ENCODE data around the gene F11R. TPM values are rescaled to one million over a fixed set of nuclear protein-coding genes. Genes with fewer than 3 reads are reported as not detected.
"Not testable (repeated sequence)": the region's sequence is repeated elsewhere in the genome, so short reads cannot be mapped to it uniquely, and the experiment has no call there.

F11R gene
- total RNA-seq, 1 donor from 2014 or later = 7.7 TPM

GRCh38 chr1:161066694-161067093 is 45.7 kb upstream of the F11R start:
- DNase-seq = no peak
- Mint-ChIP-seq H3K36me3 (ENCODE audit: unreplicated experiment) (peaks cover 6% of the 10 kb centered on the region), H3K4me3 (ENCODE audit: unreplicated experiment) (no peak overlapping the region), H3K27ac (ENCODE audit: unreplicated experiment) (no peak overlapping the region), H3K4me1 (ENCODE audit: low read depth, unreplicated experiment) (peaks cover 2% of the 10 kb centered on the region), H3K9me3 (ENCODE audit: unreplicated experiment) (no peaks in the 10 kb centered on the region), H3K27me3 (ENCODE audit: unreplicated experiment) (peaks cover 8% of the 10 kb centered on the region)
- no peak for TF ChIP-seq CTCF (IDR thresholded peaks at IDR 0.05; ENCODE audit: partially characterized antibody, unreplicated experiment)

- H3K36me3 Mint-ChIP-seq (ENCODE audit: unreplicated experiment); H3K4me1 Mint-ChIP-seq (ENCODE audit: low read depth, unreplicated experiment); H3K27me3 Mint-ChIP-seq (ENCODE audit: unreplicated experiment); H3K9me3 Mint-ChIP-seq (ENCODE audit: unreplicated experiment); DNase-seq; H3K4me3 Mint-ChIP-seq (ENCODE audit: unreplicated experiment); H3K27ac Mint-ChIP-seq (ENCODE audit: unreplicated experiment): not testable (repeated sequence)
Measured at GRCh38 chr1:161065681-161066080, 44.7 kb upstream of the F11R start.

- H3K36me3 Mint-ChIP-seq (ENCODE audit: unreplicated experiment); H3K27ac Mint-ChIP-seq (ENCODE audit: unreplicated experiment); H3K4me1 Mint-ChIP-seq (ENCODE audit: low read depth, unreplicated experiment); H3K27me3 Mint-ChIP-seq (ENCODE audit: unreplicated experiment); H3K4me3 Mint-ChIP-seq (ENCODE audit: unreplicated experiment); H3K9me3 Mint-ChIP-seq (ENCODE audit: unreplicated experiment); DNase-seq: not testable (repeated sequence)
Measured at GRCh38 chr1:161063936-161064335, 43.0 kb upstream of the F11R start.

GRCh38 chr1:161061419-161061818 is 40.5 kb upstream of the F11R start:
- TF ChIP-seq CTCF (IDR thresholded peaks at IDR 0.05; ENCODE audit: partially characterized antibody, unreplicated experiment) = no peak
- no peak overlapping the region for H3K4me3 Mint-ChIP-seq (ENCODE audit: unreplicated experiment)
- no peak for DNase-seq
- no peaks in the 10 kb centered on the region for H3K9me3 Mint-ChIP-seq (ENCODE audit: unreplicated experiment)
- H3K4me1 Mint-ChIP-seq (ENCODE audit: low read depth, unreplicated experiment) = peaks cover 2% of the 10 kb centered on the region
- H3K27me3 Mint-ChIP-seq (ENCODE audit: unreplicated experiment) = no peaks in the 10 kb centered on the region
- no peaks in the 10 kb centered on the region for H3K36me3 Mint-ChIP-seq (ENCODE audit: unreplicated experiment)
- no peak overlapping the region for H3K27ac Mint-ChIP-seq (ENCODE audit: unreplicated experiment)

- Mint-ChIP-seq H3K9me3 (ENCODE audit: unreplicated experiment) (no peaks in the 10 kb centered on the region), H3K36me3 (ENCODE audit: unreplicated experiment) (no peaks in the 10 kb centered on the region), H3K27ac (ENCODE audit: unreplicated experiment) (no peak overlapping the region), H3K4me3 (ENCODE audit: unreplicated experiment) (no peak overlapping the region), H3K4me1 (ENCODE audit: low read depth, unreplicated experiment) (peaks cover 2% of the 10 kb centered on the region), H3K27me3 (ENCODE audit: unreplicated experiment) (no peaks in the 10 kb centered on the region)
- DNase-seq = no peak
- TF ChIP-seq CTCF (IDR thresholded peaks at IDR 0.05; ENCODE audit: partially characterized antibody, unreplicated experiment) = no peak
Measured at GRCh38 chr1:161059293-161059692, 38.3 kb upstream of the F11R start.

- TF ChIP-seq CTCF (IDR thresholded peaks at IDR 0.05; ENCODE audit: partially characterized antibody, unreplicated experiment) = no peak
- DNase-seq = no peak
- Mint-ChIP-seq H3K36me3 (ENCODE audit: unreplicated experiment) (no peaks in the 10 kb centered on the region), H3K27ac (ENCODE audit: unreplicated experiment) (no peak overlapping the region), H3K4me3 (ENCODE audit: unreplicated experiment) (no peak overlapping the region), H3K27me3 (ENCODE audit: unreplicated experiment) (peaks cover 6% of the 10 kb centered on the region), H3K9me3 (ENCODE audit: unreplicated experiment) (no peaks in the 10 kb centered on the region), H3K4me1 (ENCODE audit: low read depth, unreplicated experiment) (no peaks in the 10 kb centered on the region)
Measured at GRCh38 chr1:161054805-161055204, 33.9 kb upstream of the F11R start.

All from glutamatergic neuron (in vitro differentiated cells).